WERI-Rb-1 (cell line): ENCODE data around the gene RIC1.

Experiments used
- DNase-seq: peaks from one replicate; pipeline ENCODE4 v3.0.0-alpha.2; 2020
- H3K27ac ChIP-seq: fragments of 250-450 bp; sonication (Bioruptor Pico); 2 replicates; pipeline ENCODE4 v1.5.1; 2020; ENCODE audit warnings: mild to moderate bottlenecking, moderate library complexity
- H3K27me3 ChIP-seq: fragments of 250-450 bp; sonication (Bioruptor Pico); 2 replicates; pipeline ENCODE4 v1.5.1; 2021; ENCODE audit warnings: mild to moderate bottlenecking, low read depth, moderate library complexity; ENCODE audit not compliant: insufficient read depth, severe bottlenecking
- H3K36me3 ChIP-seq: fragments of 250-450 bp; sonication (Bioruptor Pico); 2 replicates; pipeline ENCODE4 v1.5.1; 2020; ENCODE audit warnings: mild to moderate bottlenecking, moderate library complexity
- H3K4me3 ChIP-seq: 2 replicates; pipeline ENCODE4 v1.5.1; 2011; ENCODE audit warnings: low read depth, mild to moderate bottlenecking, control low read depth, low read length
- H3K9me3 ChIP-seq: fragments of 250-450 bp; sonication (Bioruptor Pico); 2 replicates; pipeline ENCODE4 v1.5.1; 2021; ENCODE audit warnings: mild to moderate bottlenecking, moderate library complexity; ENCODE audit not compliant: severe bottlenecking
- TF ChIP-seq, protein P1 (sequence below): IDR thresholded peaks from 2 replicates; pipeline ENCODE4 v1.5.1; 2011; ENCODE audit warnings: low read depth, mild to moderate bottlenecking, control low read depth, inconsistent platforms, low read length

RIC1 gene

DNA sequence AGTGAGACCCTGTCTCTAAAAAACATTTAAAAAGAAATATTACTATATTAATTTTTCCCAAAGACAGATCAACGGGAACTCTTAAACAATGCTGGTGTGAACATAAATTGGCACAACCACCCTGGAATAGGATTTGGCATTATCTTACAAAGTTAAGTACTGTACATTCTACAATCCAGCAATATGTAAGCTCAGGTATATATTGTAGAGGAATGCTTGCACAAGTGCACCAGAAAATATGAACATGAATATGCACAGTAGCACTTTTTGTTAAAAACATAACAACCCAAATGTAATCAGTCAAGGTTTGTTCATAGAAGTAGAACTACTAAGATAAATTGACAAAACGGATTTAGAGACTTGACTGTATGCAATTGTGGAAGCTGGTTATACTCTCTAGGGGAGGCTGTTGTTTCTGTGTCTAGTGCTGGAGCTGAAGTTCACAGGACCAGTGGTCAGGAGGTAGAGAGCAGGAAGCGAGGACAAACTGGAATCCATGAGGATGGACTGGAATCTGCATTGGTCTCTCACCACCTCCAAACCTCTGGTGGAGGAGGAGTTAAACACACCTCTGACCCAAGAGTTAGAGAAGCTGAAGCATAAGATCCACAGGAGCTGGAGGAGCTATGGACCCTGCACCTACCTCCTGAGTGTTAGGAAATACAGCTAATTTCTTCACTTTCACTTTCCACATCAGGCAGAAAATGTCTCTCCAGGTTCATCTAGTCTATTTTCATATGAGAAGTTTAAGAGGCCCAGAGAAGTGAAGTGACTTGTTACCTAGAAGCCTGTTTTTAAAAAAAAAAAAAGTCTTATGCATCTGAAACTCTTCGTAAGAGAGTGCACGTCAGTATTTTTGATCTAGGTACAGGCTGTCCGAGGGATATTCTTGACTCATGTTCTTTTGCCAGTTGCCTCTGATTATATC is 20.3 kb upstream of the RIC1 start:
- H3K4me3 ChIP-seq, result no peak overlapping the region
- H3K36me3 ChIP-seq, result no peaks in the 10 kb centered on the region
- TF ChIP-seq, protein P1, sequence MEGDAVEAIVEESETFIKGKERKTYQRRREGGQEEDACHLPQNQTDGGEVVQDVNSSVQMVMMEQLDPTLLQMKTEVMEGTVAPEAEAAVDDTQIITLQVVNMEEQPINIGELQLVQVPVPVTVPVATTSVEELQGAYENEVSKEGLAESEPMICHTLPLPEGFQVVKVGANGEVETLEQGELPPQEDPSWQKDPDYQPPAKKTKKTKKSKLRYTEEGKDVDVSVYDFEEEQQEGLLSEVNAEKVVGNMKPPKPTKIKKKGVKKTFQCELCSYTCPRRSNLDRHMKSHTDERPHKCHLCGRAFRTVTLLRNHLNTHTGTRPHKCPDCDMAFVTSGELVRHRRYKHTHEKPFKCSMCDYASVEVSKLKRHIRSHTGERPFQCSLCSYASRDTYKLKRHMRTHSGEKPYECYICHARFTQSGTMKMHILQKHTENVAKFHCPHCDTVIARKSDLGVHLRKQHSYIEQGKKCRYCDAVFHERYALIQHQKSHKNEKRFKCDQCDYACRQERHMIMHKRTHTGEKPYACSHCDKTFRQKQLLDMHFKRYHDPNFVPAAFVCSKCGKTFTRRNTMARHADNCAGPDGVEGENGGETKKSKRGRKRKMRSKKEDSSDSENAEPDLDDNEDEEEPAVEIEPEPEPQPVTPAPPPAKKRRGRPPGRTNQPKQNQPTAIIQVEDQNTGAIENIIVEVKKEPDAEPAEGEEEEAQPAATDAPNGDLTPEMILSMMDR, result no peak
- H3K27ac ChIP-seq, result no peak overlapping the region
- no peaks in the 10 kb centered on the region for H3K9me3 ChIP-seq
- DNase-seq, result no peak
- H3K27me3 ChIP-seq, result no peaks in the 10 kb centered on the region

DNA sequence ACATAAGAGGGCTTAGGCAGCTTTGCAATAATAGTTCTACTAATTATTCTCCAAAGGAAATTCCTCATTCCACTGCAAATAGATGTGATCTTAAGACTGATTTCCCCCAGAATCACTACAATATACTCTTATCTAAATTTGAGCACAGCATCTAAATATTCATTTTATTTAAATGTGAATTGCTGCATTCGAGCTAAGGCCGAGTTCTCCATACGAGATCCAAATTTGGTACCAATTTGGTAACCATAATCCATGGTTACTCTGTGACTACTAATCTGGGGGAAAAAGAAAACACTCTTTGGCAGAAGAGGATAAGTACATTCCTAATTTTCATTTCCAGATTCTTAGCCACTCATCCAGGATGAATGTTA is 19.7 kb upstream of the RIC1 start:
- Histone ChIP-seq H3K27me3 (no peaks in the 10 kb centered on the region), H3K27ac (no peak overlapping the region), H3K9me3 (no peaks in the 10 kb centered on the region), H3K36me3 (no peaks in the 10 kb centered on the region), H3K4me3 (no peak overlapping the region)
- TF ChIP-seq, protein P1, result no peak
- no peak for DNase-seq

DNA sequence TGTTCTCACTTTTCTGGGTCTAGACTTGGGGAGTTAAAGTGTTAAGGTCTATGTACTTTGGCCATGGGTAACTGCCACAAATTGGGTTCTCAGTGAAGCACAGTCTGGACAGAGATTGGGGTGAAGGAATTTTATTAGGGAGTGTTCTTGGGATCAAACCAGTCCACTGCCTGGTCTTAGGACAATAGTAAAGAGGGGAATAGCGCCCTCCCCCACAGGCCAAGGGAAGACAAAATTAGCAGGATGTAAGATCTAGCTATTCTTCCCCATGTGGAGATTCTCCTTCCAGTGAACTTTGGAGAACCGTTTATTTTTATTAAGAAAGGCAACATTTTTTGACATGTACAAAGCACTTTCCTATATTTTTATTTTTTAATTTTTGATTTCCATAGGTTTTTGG is 18.4 kb upstream of the RIC1 start:
- no peaks in the 10 kb centered on the region for H3K36me3 ChIP-seq
- H3K27ac ChIP-seq, result no peak overlapping the region
- TF ChIP-seq, protein P1, result no peak
- H3K9me3 ChIP-seq, result no peaks in the 10 kb centered on the region
- DNase-seq, result no peak
- H3K27me3 ChIP-seq, result no peaks in the 10 kb centered on the region
- H3K4me3 ChIP-seq, result no peak overlapping the region

DNA sequence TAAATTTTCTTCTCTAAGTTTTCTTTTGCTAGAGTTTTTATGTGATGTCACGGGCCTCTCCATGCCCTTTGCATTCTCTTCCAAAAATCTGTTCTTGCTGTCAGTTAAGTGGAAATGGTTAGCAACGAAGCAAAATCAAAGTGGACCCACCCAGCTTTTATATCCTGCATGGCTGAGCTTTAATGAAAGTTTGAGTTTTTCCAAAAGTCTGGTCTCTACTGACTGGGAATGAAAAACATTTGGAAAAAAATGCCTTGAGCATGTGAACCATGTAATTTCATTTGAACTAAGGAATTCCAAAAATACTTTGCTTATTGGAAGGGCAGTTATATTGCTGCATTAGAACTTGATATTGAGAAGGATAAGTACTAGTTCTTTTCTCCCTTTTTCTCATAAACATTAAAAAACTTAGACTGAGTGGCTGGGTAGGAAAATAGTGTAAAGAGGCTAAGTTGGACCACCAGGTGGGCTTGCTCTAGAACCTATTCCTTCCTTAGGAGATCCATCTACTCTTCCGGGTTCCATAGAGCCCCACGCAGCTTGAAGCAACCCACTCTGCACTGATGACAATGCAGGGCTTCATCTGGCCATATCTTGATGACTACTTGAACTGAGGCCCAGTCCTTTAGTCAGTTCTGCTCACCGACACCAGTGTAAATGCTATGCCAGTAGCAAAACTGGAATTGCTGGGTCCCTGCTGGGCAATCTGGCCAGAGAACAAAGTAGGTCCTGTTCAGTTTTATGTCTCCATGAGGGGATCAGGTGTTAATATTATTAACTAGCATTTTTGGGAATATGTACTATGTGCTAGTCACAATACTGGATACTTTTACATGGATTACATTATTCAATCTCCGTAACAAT is 17.4 kb upstream of the RIC1 start:
- Histone ChIP-seq H3K9me3 (no peaks in the 10 kb centered on the region), H3K4me3 (no peak overlapping the region), H3K36me3 (no peaks in the 10 kb centered on the region), H3K27ac (no peak overlapping the region), H3K27me3 (no peaks in the 10 kb centered on the region)
- no peak for DNase-seq
- TF ChIP-seq, protein P1, result no peak

DNA sequence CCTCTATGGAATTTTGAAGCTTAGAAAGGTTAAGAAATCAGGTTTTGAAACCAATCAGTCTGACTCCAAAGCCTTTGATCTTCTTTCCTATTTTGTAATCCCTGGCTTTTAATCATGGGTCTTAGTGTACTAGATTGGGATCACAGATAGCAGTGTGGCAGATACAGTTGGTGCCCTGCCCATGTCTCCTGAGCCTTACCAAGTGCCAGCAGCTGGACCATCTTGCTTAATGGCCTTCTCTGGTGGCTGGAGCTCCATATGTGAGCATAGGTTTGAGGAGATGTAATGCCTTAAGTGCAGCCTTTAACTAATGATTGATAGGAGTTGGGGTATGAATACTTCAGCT is 16.7 kb upstream of the RIC1 start:
- TF ChIP-seq, protein P1, result no peak
- H3K27ac ChIP-seq, result no peak overlapping the region
- H3K4me3 ChIP-seq, result no peak overlapping the region
- no peaks in the 10 kb centered on the region for H3K36me3 ChIP-seq
- no peaks in the 10 kb centered on the region for H3K9me3 ChIP-seq
- H3K27me3 ChIP-seq, result no peaks in the 10 kb centered on the region
- DNase-seq, result peak; percentile 27
